Skeletal muscle cell (primary cell): ENCODE results near the gene ITPRID1.
"Not testable (repeated sequence)": the region's sequence is repeated elsewhere in the genome, so short reads cannot be mapped to it uniquely, and the experiment has no call there.

Source experiments
- DNase-seq: peaks from one replicate; pipeline ENCODE4 v3.0.0-alpha.2; 2010; ENCODE audit warnings: low read depth
- H3K4me3 ChIP-seq: 2 replicates; pipeline ENCODE4 v1.5.1; 2011; ENCODE audit warnings: low read depth, mild to moderate bottlenecking, control low read depth, low read length, moderate library complexity

The ITPRID1 gene

DNA sequence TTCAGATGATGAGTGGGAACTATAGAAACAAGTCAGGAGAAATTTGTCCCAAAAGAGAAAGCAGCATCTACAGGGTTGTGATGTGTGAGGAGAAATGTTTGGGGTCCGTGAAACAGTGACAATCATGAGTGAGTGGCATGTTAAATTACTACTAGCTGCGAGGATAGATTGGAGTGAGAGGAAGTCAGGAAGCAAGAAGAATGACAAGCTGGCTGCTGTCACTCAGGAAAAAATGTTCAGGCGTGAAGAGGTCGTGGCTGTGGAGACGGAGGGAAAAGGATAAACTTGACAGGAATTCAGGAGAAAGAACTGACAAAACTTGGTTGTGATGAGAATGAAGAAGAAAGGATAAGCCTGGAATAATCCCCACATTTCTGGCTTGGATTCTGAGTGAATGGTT, 5.1 kb upstream of the ITPRID1 start:
- no peak overlapping the region for H3K4me3 ChIP-seq
- DNase-seq = no peak

DNA sequence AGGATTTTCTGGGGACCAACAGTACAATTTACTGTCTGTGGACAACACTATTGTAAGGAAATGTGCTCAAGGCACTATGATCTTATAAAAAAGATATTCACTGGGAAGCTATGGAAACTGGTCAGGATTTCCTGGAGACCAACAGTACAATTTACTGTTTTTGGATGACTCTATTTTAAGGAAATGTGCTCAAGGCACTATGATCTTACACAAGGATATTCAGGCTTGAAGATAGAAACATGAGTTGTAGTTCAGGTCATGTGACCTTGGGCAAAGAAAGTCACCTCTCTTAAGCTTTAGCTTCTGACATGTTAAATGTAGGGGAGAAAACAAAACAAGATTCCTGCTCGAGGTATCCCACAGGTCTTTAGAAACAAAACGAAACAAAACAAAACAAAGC, 1.7 kb upstream of the ITPRID1 start:
- DNase-seq = no peak
- no peak overlapping the region for H3K4me3 ChIP-seq

DNA sequence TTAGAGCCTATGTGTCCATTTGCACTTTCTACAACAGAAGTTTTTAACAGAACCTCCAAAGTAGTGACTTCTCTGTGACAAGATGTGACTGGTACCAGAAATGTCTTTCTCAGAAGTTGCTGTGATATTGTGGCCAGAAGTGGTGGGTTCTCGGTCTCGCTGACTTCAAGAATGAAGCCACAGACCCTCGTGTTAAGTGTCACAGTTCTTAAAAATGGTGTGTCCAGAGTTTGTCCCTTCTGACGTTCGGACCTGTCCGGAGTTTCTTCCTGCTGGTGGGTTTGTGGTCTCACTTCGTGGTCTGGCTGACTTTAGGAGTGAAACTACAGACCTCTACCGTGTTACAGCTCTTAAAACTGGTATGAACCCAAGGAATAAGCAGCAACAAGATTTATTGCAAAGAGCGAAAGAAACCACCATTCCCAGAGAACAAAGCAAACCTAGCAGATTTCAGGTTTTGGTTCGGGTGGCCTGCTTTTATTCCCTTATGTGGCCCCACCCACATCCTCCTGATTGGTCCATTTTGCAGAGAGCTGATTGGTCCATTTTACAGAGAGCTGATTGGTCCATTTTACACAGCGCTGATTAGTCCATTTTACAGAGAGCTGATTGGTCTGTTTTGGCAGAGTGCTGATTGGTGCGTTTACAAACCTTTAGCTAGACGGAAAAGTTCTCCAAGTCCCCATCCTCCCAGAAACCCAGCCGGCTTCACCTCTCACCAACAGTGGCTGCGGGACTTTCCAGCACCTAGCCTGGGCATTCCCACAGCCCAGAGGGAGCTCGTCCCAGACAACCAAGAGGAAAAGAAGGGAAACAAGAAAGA, 3.0 kb downstream of the ITPRID1 start:
- H3K4me3 ChIP-seq = no peak overlapping the region
- no peak for DNase-seq

DNA sequence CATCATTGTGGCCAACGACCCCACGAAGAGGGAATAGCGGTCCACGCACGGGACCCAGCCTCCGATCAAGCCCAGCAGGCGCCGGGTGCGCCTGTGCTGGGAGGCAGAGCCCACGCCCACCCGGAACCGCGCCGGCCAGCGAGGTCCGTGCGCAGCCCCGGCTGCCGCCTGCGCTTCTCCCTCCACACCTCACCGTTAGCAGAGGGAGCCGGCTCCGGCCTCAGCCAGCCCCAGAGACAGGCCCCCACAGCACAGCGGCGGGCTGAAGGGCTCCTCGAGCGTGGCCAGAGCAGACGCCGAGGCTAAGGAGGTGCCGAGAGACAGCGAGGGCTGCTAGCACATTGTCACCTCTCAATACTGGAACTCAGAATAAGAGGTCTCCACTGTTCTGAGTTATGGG, 3.6 kb downstream of the ITPRID1 start:
- H3K4me3 ChIP-seq = no peak overlapping the region
- DNase-seq = no peak

DNA sequence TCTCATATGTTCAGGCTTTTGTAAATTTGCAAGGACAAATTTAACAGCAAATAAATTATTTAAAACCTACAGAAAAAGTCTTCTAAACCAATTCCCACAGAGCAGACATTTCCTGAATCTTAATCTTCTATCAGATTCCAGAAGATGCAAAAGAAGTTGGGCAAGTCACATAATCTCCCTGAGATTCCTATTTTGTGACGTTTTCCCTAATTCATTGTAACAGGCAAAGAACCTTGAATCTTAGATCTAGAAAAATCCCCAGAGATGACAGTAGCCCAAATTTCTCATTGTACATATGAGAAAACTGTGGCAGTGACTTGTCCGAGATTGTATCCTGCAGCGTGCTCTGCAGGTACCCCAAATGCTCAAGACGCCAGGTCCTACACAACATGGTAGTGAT, 4.9 kb downstream of the ITPRID1 start:
- no peak overlapping the region for H3K4me3 ChIP-seq
- no peak for DNase-seq

DNA sequence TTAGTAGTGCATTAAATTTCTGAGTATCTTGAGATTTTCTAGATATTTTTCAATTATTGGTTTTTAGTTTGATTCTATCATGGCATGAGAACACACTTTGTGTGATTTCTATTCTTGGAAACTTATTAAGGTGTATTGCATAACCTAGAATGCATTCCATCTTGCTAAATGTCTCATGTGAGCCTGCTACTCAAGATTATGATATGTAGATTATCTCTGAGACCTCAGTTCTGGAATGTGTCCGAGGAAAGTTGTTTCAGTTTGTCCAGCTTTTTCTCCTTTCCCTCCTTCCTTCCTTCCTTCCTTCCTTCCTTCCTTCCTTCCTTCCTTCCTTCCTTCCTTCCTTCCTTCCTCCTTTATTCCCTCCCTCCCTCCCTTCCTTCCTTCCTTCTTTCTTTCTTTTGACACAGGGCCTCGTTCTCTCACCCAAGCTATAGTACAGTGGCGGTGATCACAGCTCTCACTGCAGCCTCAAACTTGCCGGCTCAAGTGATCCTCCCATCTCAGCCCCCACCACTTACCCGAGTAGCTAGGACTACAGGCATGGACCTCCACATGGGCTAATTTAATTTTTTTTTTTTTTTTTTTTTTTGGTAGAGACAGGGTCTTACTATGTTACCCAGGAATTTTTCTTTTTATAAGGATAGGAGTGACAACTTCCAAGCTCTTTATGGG, 7.6 kb downstream of the ITPRID1 start:
- H3K4me3 ChIP-seq = no peak overlapping the region
- no peak for DNase-seq

DNA sequence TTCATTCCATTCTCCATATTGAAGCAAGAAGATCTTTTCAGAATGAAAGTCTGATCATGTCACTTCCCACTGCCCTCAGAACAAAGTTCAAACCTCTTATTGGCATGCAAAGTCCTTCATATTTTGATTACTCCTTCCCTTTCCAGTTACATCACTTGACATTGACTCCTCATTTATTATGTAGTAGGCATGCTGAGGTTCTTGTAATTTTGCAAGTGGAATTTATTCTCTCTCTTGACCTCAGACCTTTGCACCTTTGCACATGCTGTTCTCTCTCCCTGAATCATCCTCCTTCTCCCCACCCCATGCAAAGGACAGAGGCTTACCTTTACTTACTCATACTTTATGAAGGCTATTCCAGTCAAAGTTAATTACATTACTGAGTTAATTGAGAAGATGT, 13.0 kb downstream of the ITPRID1 start:
- H3K4me3 ChIP-seq = no peak overlapping the region
- DNase-seq = no peak

DNA sequence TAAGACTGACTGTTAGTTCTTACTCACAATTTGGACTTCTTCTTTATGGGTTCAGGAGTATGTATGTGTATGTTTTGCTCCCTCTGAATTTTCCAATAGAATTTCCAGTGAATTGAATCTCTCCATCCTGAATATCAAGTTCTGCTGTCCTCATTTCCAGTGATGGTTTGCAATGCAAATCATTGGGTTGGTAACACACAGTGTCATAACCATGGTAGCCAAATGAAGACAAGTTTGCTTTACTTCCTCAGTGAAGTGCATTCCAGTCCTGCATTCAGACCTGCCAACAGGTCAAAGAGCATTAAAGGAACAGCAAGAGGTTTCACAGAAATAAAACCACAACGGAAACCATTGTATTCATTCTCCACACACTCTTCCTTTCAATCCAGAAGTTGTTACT, 15.2 kb downstream of the ITPRID1 start:
- DNase-seq = no peak
- no peak overlapping the region for H3K4me3 ChIP-seq

DNA sequence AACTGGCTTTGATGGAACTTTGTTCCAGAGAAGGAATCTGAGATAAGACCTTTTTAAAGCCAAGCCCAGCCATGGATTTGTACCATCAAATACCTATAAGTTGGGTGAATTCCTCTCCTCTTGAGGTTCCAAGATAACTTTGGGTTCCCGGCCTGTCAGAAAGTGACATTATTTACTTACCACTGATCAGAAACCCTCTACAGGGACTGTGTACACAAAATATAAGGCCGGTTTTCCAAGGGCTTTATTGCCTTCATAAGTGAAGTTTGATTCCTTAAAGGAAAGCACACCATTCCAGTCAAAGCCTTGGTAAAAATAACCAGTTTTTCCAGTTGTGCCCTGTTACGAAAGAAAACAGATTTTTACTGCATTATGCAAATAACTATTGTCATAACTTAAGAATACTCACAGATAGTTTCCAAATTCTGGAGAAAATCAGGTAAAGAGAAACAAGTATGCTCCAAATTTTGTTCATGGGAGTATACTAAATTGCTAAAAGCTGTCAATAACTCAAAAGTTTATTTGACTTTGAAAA, 26.8 kb downstream of the ITPRID1 start:
- not testable (repeated sequence) for H3K4me3 ChIP-seq

DNA sequence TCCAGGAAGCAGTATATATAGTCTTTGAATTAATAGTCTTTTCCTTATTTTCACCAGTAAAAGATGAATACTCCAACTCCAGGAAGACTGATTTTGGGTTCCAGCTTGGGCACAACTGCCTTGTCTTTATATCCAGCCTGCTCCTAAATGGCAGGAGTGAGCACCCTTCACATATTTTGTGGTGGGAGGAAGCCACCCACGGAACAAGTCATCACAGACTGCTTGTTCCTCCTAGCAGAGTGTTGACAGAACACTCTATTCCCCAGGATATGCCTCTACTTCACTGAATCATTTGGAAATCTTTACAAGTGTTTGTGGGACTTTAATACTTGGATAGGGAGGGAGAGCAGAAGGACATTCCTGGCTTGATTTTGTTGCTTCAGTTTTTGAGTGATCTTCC, 31.7 kb downstream of the ITPRID1 start:
- no peak overlapping the region for H3K4me3 ChIP-seq
- DNase-seq = no peak

More for the DNA sequence above, 26.8 kb downstream of the ITPRID1 start:
- not testable (repeated sequence) for DNase-seq

DNA sequence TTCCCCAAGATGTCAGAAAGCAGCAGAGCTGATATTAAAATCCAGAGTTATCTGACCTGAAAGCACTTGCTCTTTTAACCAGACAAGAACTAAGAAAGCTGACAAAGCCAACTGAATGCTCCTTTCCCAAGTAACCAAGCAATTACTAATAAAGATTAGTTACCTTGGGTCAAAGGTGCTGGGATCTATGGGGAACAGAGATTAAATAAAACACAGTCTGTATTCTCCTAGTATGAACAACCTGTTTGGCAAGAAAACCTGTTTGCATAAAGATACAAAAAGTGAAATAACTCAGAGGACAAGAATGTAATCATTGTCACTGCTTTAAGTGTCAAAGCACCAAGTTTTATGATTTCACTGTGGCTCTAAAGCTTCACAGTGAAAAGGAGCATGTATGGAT, 35.7 kb downstream of the ITPRID1 start:
- no peak for DNase-seq
- no peak overlapping the region for H3K4me3 ChIP-seq

DNA sequence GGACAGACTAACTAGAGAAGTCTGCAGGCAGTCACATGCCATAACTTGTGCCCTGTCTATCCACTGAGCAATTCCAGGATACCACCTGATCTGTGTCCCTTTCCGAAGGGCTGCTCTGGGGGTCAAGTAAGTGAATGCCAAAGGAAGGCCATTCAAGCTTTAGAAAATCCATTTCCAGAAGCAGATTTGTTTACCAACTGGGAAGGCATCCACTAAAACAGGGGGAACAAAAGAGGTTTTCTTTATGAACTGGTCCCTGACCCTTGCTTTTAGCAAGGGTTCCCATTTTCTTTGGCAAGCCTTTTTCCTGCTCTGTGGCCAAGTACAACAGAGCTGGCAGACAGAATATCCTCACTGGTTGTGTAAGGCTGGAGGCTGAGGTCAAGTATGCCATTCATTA, 36.5 kb downstream of the ITPRID1 start:
- no peak overlapping the region for H3K4me3 ChIP-seq
- no peak for DNase-seq

DNA sequence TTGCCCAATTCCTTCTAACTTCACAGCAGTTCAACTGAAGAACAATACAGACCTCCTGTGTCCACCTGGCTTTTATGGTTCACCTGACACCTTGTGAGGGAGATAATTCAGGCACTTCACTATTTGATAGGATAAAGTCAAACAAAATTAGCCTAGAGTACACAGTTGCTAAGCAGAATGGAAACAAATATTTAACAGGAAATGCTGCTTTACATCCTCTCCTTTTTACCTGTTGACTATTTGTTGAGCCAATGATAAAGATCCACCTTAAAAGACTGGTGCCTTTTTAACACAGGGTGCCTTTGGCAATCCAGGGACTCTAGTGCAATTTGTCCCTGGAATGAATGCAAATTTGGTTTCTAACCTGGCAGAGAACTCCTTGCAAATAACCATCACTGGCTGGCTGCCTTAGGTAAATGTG, 39.8 kb downstream of the ITPRID1 start:
- H3K4me3 ChIP-seq = no peak overlapping the region
- DNase-seq = no peak

DNA sequence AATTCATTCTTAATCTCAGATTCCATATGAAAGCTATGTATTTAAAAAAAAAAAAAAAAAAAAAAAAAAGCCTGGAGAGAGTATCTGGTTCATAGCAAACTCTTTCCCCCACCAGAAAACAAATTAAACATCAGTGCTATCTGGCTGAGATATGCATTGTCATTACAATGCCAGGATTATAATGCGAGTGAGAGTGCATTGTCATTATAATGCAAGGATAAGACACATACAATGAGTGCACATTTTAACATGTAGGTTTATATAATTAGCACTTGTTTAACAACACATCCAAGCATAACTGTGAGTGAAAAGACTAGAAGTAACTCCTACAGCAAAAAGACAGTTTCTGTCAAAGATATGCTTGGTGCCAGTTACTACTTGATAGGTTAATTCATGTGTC, 48.1 kb downstream of the ITPRID1 start:
- no peak for DNase-seq
- H3K4me3 ChIP-seq = no peak overlapping the region

DNA sequence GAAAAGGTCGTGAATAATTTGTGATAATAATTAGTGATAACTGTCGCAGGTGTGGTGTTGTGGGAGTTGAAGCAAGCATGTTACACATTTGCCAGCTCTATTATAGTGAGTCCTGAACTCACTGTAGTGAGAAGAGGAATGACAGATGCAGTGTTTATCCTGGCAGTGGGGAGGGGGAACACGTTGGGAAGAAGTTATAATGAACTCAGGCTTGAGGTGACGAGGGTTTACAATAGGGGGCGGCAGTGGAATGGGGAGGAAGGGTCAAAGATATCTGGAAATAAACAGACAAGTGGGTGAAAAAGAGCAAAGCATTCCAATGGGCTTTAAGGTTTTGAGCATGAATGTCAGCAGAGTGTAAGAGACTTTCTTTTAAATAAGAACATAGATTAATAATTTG, 49.6 kb downstream of the ITPRID1 start:
- H3K4me3 ChIP-seq = no peak overlapping the region
- no peak for DNase-seq

DNA sequence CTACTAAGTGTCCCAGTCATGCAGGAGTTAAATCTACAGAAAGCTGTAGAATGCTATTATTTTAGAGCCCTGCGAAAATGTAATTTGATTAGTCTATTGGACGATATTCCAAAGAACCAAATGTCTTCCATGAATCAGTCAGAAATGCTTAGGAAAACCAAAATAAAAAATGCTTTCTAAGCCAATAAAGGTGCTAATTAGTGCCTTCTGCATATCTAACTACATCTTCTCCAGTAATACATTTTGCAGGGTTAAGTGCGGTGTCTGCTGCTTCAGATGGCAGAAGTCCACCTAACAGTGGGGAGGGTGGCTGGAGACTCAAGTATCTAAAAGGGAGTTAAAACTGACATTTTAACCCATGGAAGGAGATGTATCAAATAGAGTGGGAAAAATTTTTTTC, 50.1 kb downstream of the ITPRID1 start:
- DNase-seq = no peak
- H3K4me3 ChIP-seq = no peak overlapping the region

DNA sequence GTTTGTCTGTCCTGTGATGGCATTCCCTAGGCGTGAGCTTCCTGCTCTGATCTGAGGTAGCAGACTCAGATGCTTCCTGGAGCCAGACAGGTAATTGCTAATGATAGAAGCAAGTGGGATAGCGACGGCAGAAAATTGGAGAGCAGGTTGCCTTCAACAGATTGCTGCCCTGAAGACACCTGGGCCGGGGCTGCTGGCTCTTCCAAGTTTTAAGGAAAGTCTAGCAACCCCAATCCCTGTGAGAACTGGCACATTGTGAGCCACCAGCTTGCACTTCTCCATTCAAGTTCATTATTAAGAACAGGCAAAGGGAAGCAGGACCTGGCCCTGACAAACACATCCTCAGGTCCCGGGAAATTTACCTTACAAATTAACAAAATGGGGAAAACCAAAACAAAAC, 50.8 kb downstream of the ITPRID1 start:
- no peak for DNase-seq
- H3K4me3 ChIP-seq = no peak overlapping the region

DNA sequence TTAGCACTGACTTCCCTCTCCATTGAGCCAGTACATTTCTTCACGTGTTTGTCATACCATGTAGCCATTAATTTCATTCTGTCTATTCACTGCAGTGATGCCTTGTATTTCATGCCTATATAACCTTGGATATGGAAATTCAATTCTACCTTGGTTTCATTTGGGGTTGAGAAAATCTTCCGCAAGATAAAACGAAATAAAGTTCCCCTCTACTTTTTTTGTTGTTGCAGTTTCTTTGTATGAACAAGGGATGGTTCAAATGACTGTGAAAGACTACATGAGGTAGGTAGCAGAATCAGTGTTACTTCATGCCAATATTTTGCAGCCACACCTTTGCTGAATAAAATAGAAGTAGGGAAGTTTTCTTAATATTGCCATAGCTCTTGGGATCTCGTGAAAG, 55.6 kb downstream of the ITPRID1 start:
- no peak for DNase-seq
- no peak overlapping the region for H3K4me3 ChIP-seq

DNA sequence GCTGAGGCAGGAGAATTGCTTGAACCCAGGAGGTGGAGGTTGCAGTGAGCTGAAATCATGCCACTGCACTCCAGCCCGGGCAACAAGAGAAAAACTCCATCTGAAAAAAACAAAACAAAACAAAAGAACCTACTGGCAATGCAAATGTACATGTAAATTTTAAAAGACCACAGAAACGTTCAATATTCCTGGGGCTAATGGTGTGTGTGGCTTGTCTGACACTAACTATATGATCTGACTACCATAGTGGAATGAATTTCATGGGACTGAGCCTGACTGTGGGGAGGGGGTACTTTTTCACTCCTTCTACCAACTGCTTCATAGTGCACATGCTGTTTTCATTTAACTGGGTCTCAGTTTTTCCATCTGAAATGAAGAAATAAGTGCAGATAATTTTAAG, 69.6 kb downstream of the ITPRID1 start:
- H3K4me3 ChIP-seq = no peak overlapping the region
- no peak for DNase-seq

DNA sequence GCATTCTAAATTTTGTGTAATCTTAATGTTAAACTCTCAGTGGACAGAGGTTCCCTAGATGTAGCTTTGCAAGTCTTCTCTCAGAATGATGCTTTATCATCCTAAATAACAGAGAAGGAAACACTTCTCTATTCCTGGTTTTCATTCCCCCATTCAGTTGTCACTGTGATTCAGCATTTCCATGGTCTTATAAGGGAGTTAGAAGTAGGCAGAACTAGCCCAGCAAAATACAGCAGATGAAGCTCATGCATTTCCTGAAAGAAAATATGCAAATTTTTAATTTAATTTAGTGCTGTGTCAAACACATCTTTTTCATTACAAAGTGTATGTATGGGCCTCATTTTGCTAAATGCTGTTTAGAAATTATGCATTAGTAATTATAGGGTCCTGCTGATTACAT, 70.1 kb downstream of the ITPRID1 start:
- DNase-seq = no peak
- no peak overlapping the region for H3K4me3 ChIP-seq

DNA sequence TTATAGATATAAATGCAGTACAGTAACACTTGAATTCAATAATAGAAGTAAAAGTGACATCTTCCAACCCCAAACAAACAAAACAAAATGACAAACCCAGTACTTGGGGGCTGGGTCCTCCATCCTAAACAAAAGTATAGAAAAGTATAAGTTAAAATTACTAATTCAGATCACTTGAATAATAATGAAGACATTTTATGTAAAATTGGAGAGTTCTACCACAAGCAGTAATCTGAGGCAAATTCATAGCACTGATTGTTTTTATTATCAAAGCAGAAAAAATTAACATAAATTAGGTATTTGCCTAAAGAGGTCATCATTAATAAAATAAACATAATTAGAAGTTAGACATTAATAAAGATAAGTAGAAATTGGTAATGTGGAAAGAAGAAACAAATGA, 81.5 kb downstream of the ITPRID1 start:
- H3K4me3 ChIP-seq = no peak overlapping the region
- DNase-seq = no peak
